ENCODE measurements around the gene SULT1C4.

The SULT1C4 gene

DNA sequence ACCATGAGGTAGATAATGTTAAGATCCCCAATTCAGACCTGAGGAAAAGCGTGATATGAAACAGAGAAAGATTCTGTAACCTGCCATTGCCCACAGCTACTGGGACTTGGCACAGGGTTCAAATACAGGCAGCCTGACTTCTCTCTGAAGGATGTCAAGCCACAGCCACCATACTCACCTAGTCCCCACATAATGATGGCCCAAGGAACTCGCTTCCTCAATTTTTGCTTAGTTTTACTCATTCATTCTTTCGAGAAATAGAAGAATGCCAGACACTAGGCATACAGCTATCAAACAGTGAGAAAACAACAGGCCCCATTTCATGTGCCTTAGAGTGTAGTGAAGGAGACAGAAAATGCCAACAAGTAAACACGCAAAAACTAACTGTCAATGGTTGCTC lies 980 bp upstream of the SULT1C4 start:
- no peak for DNase-seq

DNA sequence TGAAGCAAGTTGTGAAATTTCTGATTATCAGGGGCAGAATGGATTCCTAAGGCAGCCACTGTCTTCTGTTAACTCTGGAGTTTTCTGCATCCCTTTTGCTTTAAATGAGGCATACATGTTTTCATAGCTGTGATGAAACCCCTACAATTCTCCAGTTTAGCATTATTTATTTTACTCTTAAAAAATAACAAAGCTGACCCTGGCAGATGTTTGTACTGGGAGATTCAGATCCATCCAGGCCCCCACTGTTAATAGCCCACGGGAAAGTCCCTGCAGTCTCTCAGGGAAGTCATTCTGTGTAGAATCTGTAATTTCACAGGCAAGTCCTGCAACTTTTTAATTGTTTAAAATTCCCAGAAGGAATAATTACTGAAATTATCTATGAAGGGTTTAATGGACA lies 353 bp upstream of the SULT1C4 start:
- DNase-seq = no peak

DNA sequence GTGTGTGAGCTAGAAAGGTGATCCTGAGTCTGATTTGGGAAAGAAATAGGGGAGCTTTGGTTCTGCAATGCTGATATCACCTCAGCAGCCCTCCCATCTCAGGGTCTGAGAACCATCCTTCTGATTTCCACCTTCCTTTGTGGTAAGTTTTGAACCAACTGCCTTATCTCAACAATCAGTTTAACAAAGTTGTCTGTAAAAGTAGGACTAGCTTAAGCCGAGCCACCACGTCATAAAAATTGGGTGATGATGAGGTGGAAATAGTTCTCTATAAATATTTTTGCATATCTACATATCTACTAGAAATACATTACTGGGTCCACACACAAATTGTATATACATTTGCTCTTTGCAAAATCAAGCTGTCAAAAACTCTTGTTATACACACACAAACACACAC lies 1.1 kb downstream of the SULT1C4 start:
- DNase-seq = no peak

DNA sequence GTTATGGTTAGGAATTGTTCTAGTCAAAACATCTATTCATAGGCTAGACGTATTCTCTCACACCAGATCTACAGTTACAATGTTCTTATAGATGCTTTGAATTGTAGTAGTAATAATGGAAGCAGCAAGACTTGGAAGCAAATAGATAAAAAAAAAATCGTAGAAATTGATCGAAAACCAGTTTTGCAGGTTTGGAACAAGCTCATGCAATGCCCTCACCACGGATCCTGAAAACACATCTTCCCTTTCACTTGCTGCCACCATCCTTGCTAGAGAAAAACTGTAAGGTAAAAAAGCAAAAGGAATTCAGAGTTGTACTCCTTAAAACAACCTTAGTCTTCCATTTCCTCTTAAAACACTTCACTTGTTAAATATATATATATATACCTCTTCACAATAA lies 4.4 kb downstream of the SULT1C4 start:
- DNase-seq = no peak

DNA sequence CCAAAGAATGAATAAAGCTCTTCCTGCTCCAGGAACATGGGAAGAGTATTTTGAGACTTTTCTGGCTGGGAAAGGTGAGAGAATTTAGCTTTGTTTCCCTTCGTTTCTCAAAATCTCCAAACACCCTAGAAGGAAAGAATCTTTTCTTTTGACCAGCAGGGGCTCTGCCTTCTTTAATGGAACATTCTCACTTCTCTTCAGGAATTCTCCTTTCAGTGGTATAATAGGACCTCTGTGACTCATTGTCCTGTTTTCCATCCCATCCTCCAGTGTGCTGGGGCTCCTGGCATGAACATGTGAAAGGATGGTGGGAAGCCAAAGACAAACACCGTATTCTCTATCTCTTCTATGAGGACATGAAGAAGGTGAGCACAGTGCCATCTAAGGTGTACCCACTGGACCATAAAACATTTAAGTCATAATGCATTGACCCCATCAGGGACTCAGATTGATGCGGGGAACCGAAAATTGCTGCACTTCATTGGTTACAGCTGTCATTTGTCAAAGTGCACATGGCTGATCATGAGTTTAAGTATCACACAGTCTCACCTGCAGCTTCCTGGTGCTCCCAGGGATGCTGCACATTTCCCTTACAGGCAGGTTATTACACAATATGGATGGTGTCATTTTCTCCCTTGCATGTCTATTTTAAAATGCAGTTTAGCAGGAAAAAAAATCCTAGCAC lies 5.5 kb downstream of the SULT1C4 start:
- no peak for DNase-seq

DNA sequence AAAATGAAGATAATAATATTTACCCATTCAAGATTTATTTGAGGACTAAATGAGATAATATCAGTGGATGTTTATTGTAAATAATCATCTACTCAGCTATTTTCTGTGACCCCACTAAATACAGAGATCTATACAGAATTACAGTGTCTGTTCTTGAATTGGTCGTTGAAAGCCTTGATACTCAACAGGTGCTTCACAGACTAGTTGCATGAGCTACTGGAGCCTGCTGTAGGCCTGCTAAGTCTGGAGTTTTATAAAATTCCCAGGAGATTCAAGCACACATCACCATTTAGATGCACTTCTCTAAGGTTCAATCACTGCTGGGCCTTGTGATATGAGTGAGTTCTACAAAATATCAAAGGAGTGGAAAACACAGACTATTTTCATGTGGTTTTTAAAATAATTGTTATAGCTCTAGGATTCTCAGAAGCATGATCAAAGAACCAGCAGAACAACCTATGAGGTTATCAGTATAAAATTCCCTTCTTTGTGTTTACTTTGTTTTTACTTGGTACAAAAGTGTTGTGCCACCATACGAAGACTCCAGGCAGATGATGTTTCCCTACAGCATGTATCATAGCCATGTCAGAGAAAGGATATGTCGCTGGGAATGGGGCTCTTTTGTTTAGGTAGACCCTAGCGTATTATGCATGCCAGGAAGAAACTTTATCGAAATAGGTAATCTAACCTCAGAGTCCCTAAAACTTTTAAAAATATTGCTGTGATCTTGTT lies 7.1 kb downstream of the SULT1C4 start:
- DNase-seq = no peak

DNA sequence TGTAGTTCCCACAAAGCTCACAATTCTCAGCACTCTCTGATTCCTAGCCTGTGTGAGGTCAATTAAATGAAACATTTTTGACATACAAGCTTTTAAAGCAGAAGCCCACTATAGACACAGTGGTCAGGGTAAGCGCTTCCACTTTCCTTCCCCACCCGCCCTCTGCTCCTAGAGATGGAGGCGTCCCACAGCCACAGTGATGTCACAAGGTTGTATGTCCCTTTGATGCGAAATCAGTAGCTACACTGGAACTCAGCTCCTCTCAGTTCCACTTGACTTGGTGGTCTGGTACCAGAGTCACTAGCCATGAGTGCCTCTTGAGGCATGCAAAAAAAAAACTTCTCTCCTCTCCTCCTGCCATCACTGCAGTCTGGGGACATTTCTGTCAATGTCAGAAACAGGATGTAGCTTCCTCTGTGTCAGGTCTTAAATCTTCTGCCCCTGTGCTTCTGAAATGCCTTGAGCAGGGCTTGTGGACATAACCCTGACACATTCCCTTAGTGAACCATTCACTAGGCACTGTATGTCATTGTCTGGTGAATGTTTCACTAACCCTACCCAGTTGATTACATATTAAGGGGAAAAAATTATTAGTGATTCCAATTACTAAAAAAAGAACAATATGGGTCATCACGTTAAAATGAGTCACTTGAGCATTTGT lies 7.8 kb downstream of the SULT1C4 start:
- DNase-seq = no peak

DNA sequence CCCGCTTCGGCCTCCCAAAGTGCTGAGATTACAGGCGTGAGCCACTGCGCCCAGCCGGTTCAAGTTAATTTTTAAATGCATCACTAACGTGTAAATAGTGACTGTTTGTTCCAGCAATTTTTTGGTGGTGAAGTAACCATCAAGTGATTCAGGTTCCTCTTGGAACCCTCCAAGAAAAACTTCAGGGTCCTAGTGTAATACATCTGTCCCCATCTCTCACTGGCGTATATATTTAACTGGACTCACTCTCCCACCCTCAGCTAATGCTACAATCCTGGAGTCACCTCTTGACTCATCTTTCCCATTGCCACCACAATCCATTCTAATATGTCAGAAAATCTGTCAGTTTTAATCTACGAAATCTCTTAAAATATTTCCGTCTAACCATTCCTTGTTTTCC lies 10.3 kb downstream of the SULT1C4 start:
- DNase-seq = no peak

DNA sequence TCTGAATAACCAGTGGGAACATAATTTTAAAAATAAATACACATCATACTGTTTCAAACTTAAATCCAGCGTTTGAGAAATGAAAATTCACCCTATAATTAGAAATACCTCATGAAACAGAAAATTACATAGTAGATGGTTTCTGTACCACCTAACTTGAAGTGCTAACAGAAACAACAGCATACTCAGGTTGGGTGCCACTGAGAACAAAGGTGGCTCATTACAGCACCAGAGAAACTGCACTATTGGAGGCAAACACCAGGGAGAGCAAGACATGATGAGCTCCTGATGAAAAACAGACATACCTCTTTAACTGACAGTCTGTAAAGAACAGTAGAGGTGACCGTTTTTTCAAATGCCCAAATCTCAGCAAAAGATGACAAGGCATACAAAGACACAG lies 12.6 kb downstream of the SULT1C4 start:
- DNase-seq = no peak

DNA sequence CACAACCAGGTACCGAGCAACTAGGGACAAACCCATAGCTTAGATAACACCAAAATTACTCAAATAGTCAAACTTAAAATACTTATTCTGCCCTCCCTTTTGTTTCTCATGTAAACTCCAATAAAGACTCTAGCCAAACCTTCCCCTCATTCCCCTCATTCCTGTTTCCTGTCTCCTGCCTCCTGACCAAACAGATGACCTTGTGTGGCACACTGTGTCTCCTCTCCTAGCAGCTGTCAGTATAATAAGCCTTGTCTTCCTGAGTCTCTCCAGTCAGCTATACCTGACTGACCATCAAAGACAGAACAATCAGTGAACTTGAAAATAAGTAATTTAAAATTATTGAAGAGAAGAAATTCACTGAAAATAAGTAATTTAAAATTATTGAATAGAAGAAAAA lies 14.3 kb downstream of the SULT1C4 start:
- no peak for DNase-seq

DNA sequence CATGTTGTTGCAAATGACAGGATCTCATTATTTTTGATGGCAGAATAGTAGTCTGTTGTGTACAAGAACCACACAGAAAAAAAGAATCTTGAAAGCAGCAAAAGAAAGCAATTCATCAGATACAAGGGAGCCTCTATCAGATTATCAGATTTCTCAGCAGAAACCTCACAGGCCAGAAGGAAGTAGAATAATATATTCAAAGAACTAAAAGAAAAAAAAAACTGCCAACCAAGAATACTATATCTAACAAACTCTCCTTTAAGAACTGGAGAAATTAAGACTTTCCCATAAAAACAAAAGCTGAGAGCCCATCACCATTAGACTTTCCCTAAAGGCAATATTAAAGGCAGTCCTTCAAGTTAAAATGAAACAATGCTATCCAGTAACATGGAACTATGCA lies 15.4 kb downstream of the SULT1C4 start:
- DNase-seq = no peak

DNA sequence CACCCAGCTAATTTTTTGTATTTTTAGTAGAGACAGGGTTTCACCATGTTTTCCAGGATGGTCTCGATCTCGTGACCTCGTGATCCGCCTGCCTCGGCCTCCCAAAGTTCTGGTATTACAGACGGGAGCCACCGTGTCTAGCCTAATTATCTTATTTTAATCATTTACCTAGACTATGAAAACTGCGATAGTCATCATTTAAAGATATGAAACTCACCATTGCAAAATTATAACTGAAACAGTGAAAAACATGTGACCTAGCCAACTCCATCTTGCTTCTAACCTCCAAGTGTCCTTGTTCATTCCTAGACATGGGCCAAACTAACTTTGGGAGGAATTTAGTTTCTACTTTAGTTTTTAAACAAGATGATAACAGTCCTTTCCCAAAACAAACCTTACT lies 17.4 kb downstream of the SULT1C4 start:
- DNase-seq = no peak

DNA sequence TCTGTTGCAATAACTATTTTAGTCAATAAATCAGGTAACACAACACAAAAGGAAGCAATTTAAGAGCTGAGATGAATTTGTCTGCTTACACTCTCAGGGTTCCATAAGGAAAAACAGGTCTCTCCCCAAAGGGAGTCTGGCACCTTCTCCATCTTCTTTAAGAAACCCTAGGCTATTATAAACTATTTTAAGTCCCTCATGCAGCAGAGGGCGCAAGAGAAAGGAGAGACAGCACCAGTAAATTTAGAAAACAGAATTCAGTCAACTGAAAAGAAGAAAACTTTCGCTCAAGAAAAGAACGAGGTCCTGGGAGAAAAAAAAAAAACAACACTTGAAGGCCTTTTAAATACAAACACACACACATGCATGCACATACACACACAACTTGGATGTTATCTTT lies 19.1 kb downstream of the SULT1C4 start:
- no peak for DNase-seq

DNA sequence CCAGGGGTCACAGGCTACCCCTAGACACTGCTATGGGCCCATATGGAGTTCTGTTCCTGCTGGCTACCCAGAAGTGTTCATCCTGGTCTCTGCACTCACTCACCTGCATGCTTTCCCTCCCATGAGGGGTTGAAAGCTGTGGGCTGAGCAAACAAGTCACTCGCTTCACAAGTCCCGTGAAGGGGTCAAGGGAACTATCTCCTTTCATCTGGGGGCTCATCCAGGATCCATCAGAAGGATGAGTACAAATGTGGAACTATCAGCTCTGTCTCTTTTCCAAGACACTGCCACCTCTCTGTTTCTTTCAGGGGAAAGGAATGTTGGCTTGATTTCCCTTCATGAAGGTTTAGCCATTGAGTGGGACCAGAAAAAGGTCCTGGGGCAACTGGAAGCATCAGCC lies 21.7 kb downstream of the SULT1C4 start:
- no peak for DNase-seq

DNA sequence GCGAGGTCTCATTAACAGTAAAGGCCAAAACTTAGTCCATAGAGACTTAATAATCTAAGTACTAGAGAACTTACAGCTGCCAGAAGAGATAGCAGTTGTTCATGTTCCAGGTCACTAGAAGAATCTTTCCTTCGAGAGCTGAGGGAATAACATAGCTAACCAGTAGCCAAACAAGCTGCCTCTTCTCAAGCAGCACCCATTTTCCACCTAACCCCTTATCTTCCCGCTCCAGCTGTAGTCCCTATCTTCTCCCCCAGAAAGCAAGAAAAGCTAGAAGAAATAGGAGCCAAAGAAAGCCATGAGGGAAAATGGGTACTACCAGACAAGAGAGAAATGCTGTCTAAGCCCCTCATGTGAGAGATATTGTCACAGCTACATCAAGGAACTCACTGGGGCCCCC lies 24.0 kb downstream of the SULT1C4 start:
- no peak for DNase-seq

DNA sequence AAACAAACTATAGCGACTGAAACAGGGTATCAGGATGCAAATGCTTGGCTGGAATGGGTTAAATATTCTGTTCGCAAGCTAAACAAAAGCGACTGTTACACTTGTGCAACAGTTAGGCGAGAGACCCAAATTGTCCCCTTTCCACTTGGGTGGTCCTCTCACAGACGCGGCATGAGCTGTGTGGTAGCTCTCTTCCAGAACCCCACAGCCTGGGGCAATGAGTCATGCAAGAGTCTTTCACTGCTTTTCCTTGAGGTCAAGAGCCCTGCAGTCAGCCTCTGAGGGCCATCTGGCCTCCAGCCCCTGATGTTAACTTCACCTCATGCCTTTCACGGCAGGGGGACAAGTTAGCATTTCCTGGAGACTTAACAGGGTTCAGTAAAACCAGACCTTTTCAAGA lies 25.7 kb downstream of the SULT1C4 start:
- no peak for DNase-seq

DNA sequence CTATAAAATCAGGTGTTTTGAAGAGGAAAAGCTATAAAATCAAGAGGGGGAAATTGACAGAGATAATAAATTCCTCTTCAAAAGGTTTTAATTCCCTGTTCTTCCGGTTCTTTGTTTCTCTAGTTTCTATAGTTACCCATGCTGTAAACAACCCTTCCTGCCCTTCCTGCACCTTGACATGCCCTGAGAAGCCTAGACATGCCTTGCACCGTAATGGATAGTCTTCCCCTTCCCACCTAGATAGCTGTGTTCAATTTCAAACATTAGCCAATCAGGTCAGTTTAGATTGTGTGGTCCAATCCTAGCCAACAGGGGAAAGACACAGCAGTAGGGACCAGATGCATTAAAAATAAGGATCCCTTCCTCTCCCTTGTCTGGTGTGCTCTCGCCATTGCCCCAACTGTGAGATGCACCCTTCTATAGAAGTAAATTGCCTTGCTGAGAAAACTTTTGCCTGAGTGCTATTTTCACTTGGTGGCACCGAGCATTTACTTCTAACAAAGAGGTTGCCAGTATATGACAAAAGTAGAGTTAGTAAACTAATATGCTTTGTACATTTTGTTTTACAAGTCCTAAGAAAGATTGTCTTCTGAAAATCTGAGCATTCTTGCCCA lies 27.1 kb downstream of the SULT1C4 start:
- DNase-seq = no peak

DNA sequence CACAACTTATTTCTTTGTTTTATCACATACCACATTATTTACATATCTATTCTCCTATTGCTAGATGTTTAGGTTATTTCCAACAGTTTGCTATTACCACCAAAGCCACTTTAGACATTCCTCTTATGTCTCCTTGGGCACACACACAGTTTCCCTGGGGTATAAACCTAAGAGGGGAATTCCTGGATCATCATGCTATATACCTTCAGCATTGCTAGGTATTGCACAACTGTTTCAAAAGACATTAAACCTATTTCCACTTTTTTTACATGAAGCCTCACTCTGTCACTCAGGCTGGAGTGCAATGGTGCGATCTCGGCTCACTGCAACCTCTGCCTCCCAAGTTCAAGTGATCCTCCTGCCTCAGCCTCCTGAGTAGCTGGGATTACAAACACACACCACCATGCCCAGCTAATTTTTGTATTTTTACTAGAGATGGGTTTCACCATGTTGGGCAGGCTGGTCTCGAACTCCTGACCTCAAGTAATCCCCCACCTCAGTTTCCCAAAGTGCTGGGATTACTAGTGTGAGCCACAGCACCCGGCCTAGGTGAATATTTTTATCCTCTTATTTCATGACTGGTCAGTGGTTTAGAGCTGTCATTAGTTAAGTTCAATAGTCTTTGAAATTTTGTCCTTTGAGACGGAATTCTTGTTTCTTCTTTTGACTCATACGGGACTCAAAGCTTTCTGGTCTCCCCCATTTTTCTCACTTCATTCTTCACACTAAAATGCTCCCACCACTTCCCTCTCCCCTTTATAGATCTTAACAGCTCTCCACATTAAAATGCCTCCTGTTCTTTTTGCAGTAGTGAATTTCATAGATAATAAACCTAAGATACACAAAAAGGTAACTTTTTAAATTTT lies 30.3 kb downstream of the SULT1C4 start:
- no peak for DNase-seq

DNA sequence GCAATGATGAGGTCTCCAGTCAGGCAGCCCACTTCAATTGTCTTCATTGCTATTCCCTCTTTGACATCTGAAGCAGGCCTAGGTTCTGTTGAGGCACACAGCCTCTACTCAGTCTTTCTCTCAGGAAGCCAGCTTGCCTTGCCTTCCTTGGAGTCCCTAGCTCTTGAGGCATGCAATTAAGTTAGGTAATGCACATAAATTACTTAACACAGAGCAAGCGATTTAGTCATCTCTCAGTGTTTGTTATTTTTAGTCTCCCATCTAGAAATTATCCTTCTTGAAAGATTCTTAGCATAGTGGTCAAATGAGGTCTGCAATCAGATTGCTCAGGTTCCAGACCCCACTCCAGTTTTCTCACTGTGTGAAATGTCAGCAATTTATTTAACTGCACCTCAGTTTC lies 32.0 kb downstream of the SULT1C4 start:
- DNase-seq = no peak

DNA sequence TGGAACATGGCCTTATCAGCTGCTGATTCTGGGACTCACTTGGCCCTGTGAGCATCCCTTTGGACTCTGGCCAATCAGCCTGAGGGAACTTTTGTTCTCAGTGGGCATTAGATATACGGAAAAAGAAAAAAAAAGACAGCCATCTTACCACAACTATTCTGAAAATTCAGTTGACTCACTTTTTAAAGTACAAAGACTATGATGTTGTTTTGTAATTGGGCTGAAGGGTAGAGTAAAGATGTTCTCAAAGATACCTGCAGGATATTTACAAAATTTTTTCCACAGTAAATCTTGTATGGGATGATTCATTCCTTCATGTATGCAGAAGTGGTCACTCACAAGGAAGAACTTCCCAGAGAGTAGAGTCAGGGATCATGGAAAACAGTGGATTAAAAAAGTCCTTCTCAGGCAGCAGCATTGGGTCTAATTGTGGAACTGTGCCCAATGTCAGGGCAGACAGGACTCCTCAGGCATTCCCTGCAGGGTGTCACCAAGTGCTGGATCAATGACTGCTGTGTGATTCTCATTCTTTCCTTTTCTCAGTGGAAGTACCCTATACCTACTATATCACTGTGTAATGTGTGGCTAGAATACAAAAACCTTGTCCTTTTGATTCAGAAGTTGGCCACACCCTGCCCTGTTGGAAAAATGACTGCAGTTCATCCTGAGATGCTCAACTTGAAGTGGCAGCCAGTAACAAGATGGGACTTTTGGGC lies 35.4 kb downstream of the SULT1C4 start:
- no peak for DNase-seq

DNA sequence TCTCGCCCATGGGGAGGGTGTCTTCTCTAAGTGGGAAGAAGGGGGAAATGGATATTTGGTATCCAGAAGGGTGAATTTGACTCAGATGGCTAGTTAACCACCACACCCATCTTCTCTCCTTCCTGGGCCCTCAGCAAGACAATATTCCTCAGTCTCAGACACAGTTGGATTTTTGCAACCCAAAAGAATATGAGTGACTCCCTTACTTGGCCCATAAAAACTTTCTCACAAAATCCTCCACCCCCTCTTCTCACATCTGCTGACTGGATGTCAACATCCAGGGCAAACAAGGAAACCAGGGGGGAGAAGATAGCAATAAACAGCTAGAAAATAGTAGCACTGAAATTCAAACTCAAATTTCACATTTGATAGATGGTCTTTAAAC lies 35.9 kb downstream of the SULT1C4 start:
- DNase-seq = no peak

DNA sequence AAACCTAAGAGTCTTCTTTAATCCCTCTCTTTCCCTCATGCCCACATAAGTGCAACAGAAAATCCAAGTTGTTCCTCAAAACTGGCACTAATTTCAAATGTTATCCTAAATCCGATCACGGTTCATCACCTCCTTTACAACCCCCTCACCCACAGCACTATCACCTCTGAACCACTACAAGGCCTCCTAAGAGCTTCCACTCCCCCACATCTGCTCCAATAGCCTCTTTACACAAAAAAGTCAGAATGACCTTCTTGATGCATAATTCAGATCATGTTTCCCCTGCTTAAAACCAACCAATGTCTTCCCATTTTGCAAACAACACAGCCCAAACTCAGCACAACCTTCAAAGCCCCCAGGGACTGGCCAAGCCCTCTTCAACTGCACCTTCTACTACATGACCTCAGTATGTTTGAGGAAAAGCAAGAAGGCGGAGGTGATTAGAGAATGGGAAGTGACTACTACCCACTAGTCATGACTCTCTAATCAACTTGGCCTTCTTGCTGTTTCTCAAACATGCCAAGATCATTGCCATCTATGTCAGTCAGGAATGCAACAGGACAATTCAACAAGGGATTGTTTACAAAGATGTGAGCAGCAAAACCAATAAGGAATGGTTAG lies 36.6 kb downstream of the SULT1C4 start:
- DNase-seq = no peak
